ENCODE measurements around the gene RREB1. TPM values are rescaled to one million over a fixed set of nuclear protein-coding genes. Genes with fewer than 3 reads are reported as not detected.

Gene RREB1
- total and polyA plus RNA-seq, 10 donors: 3.2 to 72.0 (median 54.6) TPM

DNA sequence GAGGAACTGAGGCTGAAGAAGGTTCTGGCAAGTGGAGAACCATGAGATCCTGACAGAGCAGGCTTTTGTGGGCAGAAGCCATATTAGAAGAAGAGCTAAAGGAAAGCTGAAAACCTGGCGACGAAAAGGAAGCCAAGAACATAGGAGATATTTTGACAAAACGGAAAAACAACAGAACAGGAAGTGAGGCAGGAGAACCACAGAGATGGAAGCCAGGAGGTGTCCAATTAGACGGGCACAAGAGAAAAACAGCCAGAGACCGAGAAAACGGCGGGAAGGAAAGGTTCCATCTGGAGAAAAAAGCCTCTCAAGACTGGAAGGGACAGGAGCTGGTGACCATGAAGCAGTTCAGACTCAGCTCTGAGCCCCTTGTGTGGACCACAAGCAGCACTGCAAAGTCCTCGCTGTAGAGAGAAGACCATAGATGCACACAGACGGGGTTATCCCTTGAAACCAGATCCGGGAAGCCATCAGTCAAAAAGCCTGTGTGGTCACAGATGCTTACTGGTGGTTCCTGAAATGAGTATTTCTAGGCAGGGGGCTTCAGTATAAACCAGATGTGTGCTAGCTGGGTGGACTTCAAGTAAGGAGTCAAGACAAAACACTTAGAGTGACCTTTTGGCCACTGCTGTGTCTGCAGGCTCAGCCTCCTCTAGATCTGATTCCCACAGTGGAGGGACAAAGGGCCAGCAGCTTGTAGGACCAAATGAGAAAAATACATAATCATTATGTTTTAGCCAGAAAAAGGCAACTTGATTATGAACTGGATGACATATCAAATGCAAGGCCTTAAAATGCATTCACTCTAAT, 174.5 kb downstream of the RREB1 start:
- Histone ChIP-seq H3K9me3 (no peaks in the 10 kb centered on the region), H3K27ac (peak overlapping the region in 3 of 8 donors; percentile 4 to 54 (median 42)), H3K36me3 (peaks cover 0 to 41% (median 15%) of the 10 kb centered on the region in 6 donors), H3K27me3 (replicated peaks in 1 of 7) (no peaks in the 10 kb centered on the region), H3K4me1 (peaks cover 0 to 36% (median 8%) of the 10 kb centered on the region in 6 donors), H3K4me3 (no peak overlapping the region)
- no peak for DNase-seq
- 35 to 49% (median 46%) methylated on average over 10 of the region's 10 CpGs for WGBS, 5 donors
- intact Hi-C loops (cut with DNase I; ENCODE audit: low total_unique reads): no loop called here
- no peak for TF ChIP-seq POLR2AphosphoS5 (IDR thresholded peaks at IDR 0.05)
- TF ChIP-seq, protein P1, sequence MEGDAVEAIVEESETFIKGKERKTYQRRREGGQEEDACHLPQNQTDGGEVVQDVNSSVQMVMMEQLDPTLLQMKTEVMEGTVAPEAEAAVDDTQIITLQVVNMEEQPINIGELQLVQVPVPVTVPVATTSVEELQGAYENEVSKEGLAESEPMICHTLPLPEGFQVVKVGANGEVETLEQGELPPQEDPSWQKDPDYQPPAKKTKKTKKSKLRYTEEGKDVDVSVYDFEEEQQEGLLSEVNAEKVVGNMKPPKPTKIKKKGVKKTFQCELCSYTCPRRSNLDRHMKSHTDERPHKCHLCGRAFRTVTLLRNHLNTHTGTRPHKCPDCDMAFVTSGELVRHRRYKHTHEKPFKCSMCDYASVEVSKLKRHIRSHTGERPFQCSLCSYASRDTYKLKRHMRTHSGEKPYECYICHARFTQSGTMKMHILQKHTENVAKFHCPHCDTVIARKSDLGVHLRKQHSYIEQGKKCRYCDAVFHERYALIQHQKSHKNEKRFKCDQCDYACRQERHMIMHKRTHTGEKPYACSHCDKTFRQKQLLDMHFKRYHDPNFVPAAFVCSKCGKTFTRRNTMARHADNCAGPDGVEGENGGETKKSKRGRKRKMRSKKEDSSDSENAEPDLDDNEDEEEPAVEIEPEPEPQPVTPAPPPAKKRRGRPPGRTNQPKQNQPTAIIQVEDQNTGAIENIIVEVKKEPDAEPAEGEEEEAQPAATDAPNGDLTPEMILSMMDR (IDR thresholded peaks at IDR 0.05 in 8 of 11, conservative IDR thresholded peaks at IDR 0.05 in 3 of 11): no peak
- no peak for TF ChIP-seq POLR2A (IDR thresholded peaks at IDR 0.05)

- Histone ChIP-seq H3K4me3 (no peak overlapping the region), H3K36me3 (peaks cover 0 to 55% (median 26%) of the 10 kb centered on the region in 6 donors), H3K27ac (no peak overlapping the region), H3K27me3 (replicated peaks in 1 of 7) (no peaks in the 10 kb centered on the region), H3K9me3 (no peaks in the 10 kb centered on the region), H3K4me1 (peaks cover 0 to 22% (median under 1%) of the 10 kb centered on the region in 6 donors)
- no peak for DNase-seq
- intact Hi-C loops (cut with DNase I; ENCODE audit: low total_unique reads): no loop called here
- no peak for TF ChIP-seq POLR2A (IDR thresholded peaks at IDR 0.05)
- no peak for TF ChIP-seq POLR2AphosphoS5 (IDR thresholded peaks at IDR 0.05)
- TF ChIP-seq, protein P1 (IDR thresholded peaks at IDR 0.05 in 8 of 11, conservative IDR thresholded peaks at IDR 0.05 in 3 of 11): no peak
- WGBS, 5 donors: 66 to 93% (median 87%) methylated on average over 2 of the region's 2 CpGs
These were observed 175.9 kb downstream of the RREB1 start for GRCh38 chr6:7283676-7284075.

DNA sequence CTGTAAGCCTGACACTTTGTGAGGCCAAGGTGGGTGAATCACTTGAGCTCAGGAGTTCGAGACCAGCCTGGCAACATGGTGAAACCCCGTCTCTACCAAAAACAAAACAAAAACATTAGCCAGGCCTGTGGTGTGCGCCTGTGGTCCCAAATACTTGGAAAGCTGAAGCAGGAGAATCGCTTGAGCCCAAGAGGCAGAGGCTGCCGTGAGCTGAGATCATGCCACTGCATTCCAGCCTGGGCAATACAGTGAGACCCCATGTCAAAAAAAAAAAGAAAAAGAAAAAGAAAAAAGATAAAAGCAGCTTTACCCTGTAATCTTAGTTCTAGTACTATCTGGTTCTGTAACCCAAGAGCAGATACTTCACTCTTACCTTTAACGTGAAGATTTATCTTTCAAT, 177.7 kb downstream of the RREB1 start:
- H3K4me3 ChIP-seq: no peak overlapping the region

GRCh38 chr6:7290079-7290478, 182.3 kb downstream of the RREB1 start:
- Histone ChIP-seq H3K36me3 (peaks cover 0 to 100% (median 77%) of the 10 kb centered on the region in 6 donors), H3K27ac (no peak overlapping the region), H3K4me1 (peaks cover 0 to 4% (median 0%) of the 10 kb centered on the region in 6 donors), H3K4me3 (no peak overlapping the region), H3K27me3 (replicated peaks in 1 of 7) (no peaks in the 10 kb centered on the region), H3K9me3 (no peaks in the 10 kb centered on the region)
- no peak for DNase-seq
- TF ChIP-seq, protein P1 (IDR thresholded peaks at IDR 0.05 in 8 of 11, conservative IDR thresholded peaks at IDR 0.05 in 3 of 11): no peak
- TF ChIP-seq POLR2A (IDR thresholded peaks at IDR 0.05) (no peak), POLR2AphosphoS5 (IDR thresholded peaks at IDR 0.05) (no peak)
- intact Hi-C loops (cut with DNase I; ENCODE audit: low total_unique reads): no loop called here
- WGBS, 5 donors: 90 to 97% (median 92%) methylated on average over 1 of the region's 1 CpG

More for the DNA sequence above, 177.7 kb downstream of the RREB1 start:
- H3K36me3 ChIP-seq: peaks cover 0 to 72% (median 42%) of the 10 kb centered on the region in 6 donors
- no peak for TF ChIP-seq POLR2AphosphoS5 (IDR thresholded peaks at IDR 0.05)
- no peak for TF ChIP-seq POLR2A (IDR thresholded peaks at IDR 0.05)
- TF ChIP-seq, protein P1 (IDR thresholded peaks at IDR 0.05 in 8 of 11, conservative IDR thresholded peaks at IDR 0.05 in 3 of 11): no peak
- H3K27ac ChIP-seq: no peak overlapping the region
- H3K4me1 ChIP-seq: peaks cover 0 to 9% (median 0%) of the 10 kb centered on the region in 6 donors
- H3K27me3 ChIP-seq (replicated peaks in 1 of 7): no peaks in the 10 kb centered on the region
- 95 to 99% (median 99%) methylated on average over 6 of the region's 6 CpGs for WGBS, 5 donors
- no peaks in the 10 kb centered on the region for H3K9me3 ChIP-seq
- intact Hi-C loops (cut with DNase I; ENCODE audit: low total_unique reads): no loop called here
- no peak for DNase-seq
